ENCODE results near the gene LSMEM2.

Gene LSMEM2

DNA sequence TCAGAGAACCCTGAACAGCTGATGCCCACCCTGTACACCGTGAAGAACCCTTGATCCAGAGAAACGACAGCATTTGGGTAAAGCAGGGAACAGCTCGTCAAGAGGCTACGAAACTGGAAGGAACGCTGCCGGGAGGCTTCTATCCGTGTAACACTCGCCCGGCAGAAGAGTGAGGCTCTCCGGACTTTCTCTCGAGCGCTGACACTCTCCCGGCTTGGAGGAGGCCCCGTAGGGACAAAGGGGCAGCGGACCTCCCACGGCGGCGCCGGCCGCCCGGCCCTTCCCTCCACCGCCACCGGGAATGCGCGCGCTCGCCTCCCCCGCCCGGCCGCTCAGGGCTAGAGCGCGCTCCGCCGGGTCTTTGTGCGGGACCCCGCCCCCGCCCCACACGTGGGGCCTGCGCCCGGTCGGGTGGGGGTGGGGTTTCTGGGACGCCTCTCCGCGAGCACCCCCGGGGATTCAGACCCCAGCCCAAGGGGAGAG, 42.0 kb downstream of the LSMEM2 start:
- peak in 1 of 2 donors; percentile 38 for DNase-seq (ENCODE audit: extremely low read depth in 1 of 2, low read depth in 1 of 2)

DNA sequence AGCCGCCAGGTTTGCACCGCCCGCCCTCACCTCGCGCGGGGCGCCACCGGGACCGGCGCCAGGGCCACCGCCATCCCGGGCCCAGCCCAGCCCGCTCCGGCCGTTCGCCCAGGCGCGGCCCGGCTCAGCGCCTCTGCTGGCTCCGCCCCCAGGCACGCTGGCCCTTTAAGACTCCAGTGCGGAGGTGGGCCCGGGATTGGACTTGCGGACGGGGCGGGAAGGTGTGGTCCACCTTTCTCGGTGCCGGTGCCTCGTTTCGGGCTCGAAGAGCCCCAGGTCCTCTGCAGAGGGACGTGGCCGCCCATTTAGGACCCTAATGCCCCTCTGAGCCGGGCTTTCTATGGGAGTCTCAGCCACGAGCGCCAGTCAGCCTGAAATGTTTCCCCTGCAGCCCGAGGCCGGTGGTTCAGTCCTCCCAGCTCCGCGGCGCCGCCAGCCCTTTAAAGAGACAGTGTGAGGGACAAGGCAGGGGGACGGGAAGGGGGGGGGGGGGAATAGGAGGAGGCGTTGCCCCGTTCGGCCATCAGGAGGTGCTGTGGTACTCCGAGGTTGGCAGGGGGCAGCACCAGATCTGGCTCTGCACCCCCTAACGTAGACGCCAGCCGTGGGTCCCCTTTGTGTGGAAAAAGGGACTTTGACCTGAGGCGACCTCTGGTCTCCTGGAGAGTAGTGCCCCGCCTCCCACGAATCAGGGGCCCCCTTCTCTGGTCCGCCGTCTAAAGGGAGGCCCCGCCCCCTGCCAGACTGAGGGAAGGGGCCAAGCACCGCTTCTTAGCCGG, 42.6 kb downstream of the LSMEM2 start:
- peak; percentile 43 to 67 for DNase-seq (ENCODE audit: extremely low read depth in 1 of 2, low read depth in 1 of 2)

DNA sequence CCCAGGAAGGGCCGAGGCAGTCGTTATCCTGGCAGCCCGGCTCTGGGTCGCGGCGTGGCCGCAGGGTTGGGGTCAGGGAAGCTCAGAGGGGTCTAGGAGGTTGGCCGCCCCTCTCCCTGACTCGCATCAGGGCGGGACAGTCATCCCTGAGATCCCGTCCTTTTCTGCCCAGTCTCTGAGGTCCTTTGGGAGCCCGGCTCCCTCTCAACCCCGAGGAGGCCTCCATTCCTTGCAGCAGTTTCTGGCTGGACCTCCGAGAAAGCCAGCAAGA, 43.2 kb downstream of the LSMEM2 start:
- no peak for DNase-seq (ENCODE audit: extremely low read depth in 1 of 2, low read depth in 1 of 2)

DNA sequence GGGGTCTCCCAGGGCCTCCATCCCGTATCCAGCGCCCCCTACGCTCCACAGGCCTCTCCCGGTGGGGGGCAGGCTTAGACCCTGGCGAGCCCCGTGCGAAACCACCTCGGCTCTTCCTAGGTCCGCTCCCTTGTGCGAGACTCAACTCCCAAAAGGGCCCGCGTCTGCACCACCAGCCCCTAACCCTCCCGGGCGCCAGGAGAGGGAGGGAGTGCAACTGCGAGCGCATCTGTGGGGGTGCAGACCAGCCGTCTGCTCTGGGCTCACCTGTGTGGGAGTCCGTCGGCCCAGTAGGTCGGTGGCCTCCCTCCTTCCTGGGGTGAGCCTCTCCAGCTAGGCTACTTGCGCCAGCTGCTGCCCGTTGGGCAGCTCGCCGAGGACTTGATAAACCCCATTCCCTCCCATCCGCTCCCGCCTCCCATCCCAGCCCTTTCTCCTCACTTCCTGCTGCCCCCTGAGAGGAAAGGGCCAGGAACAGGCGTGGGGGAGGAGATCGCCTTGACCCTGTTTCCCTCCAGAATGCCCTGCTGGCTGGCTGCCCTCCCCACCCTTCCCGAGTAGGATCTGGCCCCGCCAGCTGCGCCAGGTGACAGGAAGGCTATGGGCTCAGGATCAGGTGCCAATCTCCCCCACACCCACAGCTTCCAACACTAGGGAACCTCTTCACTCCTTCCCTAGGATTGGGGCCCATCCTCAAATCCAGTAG, 43.7 kb downstream of the LSMEM2 start, which contains the start of gene HYAL2:
Gene HYAL2 (minus strand): TSS at position 360 of the 706 bp plus-strand sequence. CDS start 2,256 bp downstream, outside the sequence.
- no peak for DNase-seq (ENCODE audit: extremely low read depth in 1 of 2, low read depth in 1 of 2)

DNA sequence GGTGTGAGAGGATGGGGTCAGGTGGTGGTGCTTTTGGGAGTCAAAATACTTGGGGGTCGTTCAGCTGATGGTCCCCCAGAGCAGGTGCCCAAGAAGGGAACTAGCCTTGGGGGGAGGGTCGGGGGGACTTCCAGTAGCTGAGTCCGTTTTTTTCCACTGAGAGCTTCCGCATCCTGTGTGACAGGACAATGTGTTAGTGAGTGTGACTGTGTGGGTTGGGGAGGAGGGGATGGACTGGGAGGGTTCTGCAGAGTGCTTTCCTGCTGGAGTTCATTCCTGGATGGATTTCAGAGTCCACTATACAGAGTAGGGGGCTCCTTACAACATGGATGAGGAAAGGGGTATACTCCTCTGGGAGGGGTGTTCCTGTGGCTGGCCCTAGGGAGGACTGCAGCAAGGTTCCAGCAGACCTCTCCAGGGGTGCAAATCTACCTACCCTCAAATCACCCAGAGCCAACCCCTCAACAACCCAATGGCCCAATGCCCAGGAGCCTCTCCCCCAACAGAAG, 44.3 kb downstream of the LSMEM2 start:
- DNase-seq (ENCODE audit: extremely low read depth in 1 of 2, low read depth in 1 of 2), result no peak

DNA sequence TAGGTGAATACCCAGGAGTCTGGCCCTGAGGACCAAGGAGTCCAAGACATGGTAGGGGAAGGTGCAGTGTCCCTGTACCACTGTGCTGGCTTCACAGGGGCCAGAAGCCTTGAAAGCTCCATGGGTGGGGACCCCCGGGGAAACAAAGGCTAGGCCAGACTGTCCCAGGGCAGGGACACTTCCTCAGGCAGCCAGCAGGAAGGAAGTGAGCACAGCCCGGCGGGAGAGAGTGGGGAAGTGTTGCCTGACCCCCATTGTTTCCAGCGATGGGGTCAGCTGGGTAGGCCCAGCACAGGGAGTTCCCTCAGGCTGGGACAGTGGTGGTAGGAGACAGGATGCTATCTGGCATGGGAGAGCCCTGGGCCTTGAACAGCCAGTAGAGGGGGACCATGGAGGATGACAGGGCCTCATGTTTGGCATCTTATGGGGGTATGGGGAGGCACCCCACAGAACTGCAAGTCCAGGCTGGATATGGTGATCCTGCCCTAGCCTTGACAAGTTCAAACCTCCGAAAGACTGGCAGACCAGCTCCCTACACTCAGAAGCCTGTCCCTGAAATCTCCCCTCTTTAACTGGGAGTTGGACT, 44.8 kb downstream of the LSMEM2 start:
- no peak for DNase-seq (ENCODE audit: extremely low read depth in 1 of 2, low read depth in 1 of 2)

DNA sequence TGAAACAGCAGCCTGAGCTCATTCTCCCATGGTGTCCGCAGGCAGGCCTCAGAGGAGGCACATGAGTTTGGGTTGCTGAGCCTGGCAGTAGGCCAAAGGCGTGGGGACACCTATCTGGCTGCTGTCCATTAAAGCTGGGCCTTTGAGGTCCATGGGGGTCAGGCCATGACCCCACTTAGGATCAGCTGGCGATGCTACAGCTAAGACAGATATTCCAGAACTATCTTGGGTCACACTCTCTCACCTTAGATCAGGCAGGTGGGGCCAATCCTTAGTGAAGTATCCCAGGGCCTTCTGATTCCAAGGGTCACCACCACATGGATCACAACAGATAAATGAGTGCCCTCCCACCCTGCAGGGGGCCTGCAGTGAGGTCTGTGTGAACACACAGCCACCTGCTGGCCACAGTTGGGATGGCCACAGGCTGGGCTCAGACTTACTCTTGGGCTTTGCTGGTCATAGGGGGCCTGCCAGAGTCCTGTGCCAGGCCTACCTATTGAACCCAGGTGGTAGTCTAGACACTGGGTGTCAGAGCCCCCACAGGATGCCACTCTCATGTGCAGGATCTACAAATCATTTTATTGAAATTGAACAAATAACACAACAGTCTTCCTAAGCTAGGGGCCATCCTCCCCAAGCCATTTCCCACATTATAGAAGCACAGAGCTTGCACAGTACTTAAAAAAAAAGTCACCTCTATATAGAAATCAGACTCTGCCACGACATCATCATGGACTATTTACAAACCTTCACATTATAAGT, 45.6 kb downstream of the LSMEM2 start:
- peak in 1 of 2 donors; percentile 39 for DNase-seq (ENCODE audit: extremely low read depth in 1 of 2, low read depth in 1 of 2)

DNA sequence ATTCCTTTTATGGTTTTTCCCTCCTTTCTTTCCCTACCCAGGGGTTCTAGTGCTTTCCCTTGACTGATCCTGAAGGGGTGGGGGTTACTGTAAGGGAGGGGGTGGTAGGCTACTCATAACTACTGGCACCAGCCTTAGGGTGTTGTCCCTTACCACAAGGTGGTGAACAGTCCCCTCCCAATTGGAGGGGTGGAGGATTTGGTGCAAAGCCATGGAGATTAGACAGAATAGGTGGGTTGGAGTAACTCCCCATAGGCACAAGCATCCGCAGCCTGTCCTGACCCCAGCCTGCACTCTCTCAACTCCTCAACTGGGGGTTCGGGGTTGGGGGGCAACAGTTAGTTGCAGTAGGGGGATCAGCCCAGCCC, 46.2 kb downstream of the LSMEM2 start:
- DNase-seq (ENCODE audit: extremely low read depth in 1 of 2, low read depth in 1 of 2), result no peak

DNA sequence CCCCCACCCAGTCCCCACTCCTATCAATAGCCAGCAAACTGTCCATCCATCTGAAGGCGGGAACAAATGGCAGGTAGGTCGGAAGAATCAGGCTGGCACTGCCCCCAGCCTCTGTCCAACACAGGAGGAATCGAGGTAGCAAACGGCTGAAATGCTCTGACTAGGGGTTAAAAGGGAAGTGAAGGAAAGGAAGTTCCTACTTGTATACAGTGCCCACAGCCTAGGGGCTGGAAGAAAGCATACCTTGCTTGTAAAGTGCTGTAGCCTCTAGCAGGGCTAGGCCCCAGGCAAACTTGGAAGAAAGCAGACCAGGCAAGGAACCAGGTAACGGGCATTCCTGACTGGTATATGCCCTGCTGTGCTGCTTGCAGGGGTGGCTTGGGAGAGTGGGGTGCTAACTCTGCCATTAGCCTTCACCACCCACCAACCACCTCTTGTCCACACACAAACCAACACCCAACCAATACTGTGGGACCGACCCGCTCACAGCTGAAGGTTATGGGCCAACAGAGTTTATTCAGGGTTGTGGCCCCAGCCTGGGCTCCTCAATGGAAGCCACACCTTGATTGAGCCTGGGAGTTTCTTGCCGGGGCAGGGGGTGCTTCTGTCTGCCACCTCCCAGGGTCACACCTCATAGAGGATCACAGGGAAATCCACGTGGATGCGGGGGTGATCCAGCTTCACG, 46.8 kb downstream of the LSMEM2 start:
- DNase-seq (ENCODE audit: extremely low read depth in 1 of 2, low read depth in 1 of 2), result no peak

DNA sequence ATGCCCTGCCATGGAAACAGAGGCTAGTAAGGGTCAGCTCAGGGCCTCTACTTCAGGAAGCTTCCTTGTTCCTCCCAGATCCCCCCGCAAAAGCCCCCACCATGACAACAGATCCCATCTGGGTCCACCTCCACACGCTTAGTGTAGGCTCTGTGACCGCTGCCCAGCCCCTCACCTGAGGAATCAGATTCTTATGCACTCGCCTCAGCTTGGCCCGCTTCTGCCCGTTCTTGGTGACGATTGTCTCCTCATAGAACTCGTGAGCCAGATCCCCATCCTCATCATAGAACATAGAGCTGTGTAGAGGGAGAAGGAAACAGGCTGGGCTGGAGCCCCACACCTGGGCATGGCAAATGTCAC, 47.3 kb downstream of the LSMEM2 start:
- DNase-seq (ENCODE audit: extremely low read depth in 1 of 2, low read depth in 1 of 2), result no peak

DNA sequence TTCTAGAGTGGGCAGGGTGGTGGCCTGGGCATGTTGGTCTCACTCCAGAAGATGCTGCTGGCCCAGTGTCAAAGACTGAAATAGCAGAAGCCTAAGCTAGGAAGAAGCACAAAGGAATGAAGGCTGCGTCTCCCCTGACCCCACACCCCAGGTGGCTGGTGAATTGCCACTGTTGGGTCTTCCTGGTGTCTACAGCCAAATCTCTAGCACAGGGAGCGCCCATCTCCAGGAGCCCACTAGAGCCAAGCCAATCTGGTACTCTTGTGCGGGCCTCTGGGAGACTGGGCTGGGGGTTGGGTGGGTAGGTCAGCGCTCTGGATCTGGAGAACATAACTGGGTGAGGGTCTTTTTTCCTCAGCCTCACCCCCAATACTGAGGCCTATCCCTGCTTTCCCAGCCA, 48.2 kb downstream of the LSMEM2 start:
- no peak for DNase-seq (ENCODE audit: extremely low read depth in 1 of 2, low read depth in 1 of 2)

DNA sequence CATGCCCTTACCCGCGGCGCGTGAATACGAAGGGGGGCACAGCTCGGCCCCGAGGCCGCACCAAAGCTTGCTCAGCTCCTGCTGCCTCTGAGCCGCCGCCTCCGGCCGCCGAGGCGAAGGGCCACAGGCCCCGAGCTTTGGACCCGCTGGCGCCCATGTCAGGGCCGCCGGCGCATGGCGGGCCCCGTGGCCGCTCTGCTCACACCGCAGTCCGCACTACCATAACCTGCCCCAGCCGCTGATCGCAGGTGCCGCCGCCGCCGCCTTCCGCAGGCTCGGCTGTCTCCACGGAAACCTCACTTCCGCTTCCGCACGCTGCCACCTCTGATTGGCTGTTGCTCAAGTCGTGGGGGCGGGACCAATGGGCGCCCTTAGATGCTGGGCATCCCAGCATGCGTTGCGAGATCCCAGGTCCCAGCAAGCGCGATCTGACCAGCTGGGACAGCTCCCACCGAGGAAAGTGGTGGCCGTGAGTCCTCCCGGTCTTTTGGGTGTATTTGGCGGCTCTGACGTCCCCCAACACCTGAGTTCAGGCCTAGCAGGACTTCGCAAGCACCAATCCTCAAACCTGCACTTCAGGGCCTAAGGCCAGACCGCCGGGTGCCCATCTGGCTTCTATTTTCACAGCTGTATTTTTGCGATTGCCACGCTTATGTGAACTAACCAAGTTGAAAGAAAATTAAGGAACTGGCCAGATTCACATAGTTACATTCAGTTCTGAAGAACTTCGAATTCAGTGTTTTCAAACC, 49.2 kb downstream of the LSMEM2 start, which contains the start of gene TUSC2:
Gene TUSC2 (minus strand): TSS at position 281 of the 749 bp plus-strand sequence. CDS start 124 bp downstream, at position 157.
- DNase-seq (ENCODE audit: extremely low read depth in 1 of 2, low read depth in 1 of 2), result peak; percentile 86 to 91

DNA sequence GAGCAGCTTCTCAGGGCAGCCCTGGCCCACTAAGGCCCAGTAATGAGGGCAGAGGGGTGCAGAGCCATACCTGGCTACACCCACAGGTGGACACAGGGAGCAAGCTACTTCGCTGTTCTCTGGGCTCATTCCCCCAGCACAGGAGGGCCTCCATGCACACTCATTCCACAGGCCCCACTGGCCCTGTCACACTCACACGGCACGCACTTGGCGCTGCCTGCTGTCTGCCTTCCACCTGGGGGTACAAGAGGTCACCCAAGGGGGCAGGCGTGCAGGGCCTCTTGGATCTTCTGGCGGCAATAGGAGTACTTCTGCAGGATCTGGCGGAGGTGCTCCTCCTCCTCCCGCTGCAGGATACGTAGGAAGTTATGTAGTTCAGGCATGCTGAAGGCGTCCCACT, 51.4 kb downstream of the LSMEM2 start:
- no peak for DNase-seq (ENCODE audit: extremely low read depth in 1 of 2, low read depth in 1 of 2)

DNA sequence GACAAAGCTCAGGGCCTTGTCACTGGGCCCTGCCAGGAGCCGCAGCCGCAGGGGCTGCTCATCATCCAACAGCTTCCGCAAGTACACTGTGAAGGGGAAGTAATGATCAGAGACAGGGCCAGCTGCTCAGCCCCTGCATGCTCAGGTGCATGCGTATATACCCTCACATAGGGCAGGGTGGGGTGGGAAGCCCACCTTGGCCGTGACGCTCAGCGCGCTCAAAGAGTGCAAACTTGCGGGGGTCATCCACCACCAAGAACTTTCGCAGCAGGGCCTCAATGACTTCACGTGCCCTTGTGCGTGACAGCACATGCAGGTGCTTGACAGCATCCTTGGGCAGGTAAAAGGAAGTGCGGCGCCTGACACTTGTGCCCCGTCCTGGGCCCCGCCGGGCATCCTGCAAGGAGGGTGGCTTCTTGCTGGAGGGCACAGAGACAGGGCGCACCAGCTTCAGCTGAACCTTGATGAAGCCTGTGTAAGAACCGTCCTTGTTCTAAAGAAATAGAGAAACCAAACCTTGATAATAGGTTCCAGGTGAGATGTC, 52.5 kb downstream of the LSMEM2 start:
- no peak for DNase-seq (ENCODE audit: extremely low read depth in 1 of 2, low read depth in 1 of 2)

DNA sequence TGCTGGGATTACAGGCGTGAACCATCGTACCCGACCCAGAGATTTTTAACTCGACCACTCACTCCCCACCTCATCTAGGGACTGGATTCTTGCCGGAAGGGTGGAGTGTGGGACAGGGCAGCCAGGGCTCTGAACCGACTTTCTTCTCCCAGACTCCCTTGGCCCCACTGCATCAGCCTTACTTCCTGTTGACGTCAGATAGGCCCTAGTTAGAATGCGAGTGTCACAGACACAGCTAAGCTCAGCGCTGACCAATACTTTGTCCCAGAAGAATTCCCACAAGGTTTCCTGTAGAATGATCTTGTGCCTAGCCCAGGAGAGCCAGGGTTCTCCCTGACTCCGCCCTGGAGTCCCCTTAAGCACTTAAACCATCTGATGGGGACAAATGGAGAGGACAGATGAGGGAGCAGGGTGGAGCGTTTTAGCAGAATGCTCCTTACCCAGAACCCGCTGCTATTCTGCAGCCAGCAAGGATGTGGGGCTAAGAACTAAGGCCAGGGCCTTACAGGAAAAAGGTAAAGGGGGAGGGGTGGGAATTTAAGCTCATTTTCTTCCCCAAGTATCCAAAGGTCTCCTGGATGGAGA, 54.9 kb downstream of the LSMEM2 start:
- DNase-seq (ENCODE audit: extremely low read depth in 1 of 2, low read depth in 1 of 2), result no peak

DNA sequence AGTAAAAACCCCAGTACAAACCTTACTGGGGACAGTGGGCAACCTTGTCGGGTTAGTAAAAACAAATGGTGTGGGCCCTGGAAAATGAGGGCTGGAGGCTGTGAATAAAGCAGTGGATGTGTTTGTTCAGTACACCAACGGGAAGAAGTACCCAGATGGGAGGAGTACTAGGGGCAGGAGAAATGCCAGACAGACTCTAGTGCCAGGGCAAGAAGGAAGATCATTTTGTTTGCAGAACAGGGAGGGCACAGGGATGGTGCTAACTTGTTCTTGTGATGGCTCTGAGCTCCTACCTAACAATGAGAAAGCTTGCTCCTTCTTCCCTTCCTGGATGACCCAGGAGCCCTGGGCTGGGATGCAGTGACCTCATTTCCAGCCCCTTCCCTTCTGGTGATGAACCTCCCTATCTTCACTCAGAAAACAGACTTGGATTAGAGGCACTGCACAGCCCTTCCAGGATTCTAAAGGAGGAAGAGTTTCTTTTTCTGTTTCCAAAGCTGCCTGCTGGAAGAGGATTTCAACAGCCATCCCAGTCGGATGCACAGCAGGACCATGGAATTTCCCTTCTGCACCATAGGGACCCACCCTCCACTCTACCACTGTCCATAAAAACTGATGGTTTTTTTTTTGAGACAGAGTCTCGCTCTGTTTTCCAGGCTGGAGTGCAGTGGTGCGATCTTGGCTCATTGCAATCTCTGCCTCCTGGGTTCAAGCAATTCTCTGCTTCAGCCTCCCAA, 55.6 kb downstream of the LSMEM2 start:
- no peak for DNase-seq (ENCODE audit: extremely low read depth in 1 of 2, low read depth in 1 of 2)

DNA sequence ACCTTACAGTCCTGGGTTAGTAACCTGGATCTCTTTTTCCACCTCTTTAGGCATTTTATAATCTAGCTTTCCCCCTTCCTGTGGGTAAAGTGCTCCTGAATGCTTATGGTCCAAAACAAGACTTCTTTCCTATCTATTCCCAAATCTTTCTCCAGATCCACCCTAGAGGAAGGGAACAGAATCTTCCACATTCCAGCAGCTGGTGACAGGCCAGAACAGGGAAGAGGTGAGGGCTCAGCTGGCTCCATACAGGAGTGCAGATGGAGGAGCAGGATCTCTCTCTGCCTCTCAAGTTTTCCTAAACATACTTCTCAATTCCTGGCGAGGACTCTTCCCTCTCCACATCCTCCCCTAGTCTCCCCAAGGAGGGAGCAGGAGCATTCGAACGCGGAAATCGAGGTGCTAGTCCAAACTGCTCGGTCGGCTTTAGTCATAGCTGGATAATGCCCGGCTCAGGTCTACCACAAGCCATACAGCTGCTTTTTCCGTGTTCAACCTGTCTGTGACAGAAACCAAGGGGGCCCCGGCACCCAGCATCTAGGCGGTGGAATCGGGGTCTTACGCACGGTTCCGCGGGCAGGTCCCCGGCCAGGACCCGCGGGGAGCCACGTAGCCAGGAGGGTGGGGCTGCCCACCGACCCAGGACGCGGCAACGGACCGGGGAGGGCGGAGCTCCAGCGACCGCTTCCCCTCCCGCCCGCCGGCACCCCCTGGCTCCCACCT, 57.7 kb downstream of the LSMEM2 start:
- no peak for DNase-seq (ENCODE audit: extremely low read depth in 1 of 2, low read depth in 1 of 2)

Data from activated CD8-positive, alpha-beta memory T cell treated with anti-CD3 and anti-CD28 coated beads for 1 hour (primary cell).